Measurements from ENCODE around the gene AHRR. TPM values are rescaled to one million over a fixed set of nuclear protein-coding genes. Genes with fewer than 3 reads are reported as not detected.
A peak's percentile ranks its signal among the peaks of the same experiment; 100 is the strongest.

The AHRR gene
- total RNA-seq, 1 donor from 2014 or later = 10.5 TPM

DNA sequence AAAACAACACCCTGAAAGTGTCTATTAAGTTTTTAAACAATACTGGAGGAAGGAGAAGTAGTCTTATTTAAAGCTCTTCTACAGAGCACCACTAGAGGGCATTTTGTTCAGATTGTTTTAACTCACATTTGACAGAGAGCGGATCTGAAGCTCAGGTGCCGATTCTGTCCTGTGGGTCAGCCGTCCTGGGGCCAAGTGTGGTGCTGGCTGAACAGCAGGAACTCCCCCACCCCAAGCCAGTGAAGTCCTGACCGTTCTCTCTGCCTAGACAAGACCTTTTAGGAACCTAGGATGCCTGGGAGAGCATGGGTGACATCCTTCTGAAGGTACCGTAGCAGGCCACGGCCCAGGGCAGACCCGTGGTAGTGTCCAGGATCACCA is 125.4 kb downstream of the AHRR start:
- no peak overlapping the region for H3K27ac ChIP-seq (ENCODE audit: low read depth, low read length)
- peaks cover 44% of the 10 kb centered on the region for H4K20me1 ChIP-seq (ENCODE audit: insufficient read depth, low read length)
- peaks cover 33% of the 10 kb centered on the region for H3K36me3 ChIP-seq (ENCODE audit: insufficient read depth, low read length)
- no peak for DNase-seq (ENCODE audit: low read depth)
- Mint-ChIP-seq H3K27ac (ENCODE audit: unreplicated experiment) (no peak overlapping the region), H3K9me3 (ENCODE audit: unreplicated experiment) (no peaks in the 10 kb centered on the region), H3K36me3 (ENCODE audit: low read depth, unreplicated experiment) (peaks cover 24% of the 10 kb centered on the region), H3K27me3 (ENCODE audit: low read depth, unreplicated experiment) (no peaks in the 10 kb centered on the region), H3K4me1 (ENCODE audit: low read depth, unreplicated experiment) (peaks cover 6% of the 10 kb centered on the region), H3K4me3 (ENCODE audit: unreplicated experiment) (peak overlapping the region; percentile 46)
- no peak overlapping the region for H3K4me3 ChIP-seq (ENCODE audit: insufficient read depth, low read depth, low read length)
- H3K79me2 ChIP-seq (ENCODE audit: insufficient read depth, low read length) = peaks cover 68% of the 10 kb centered on the region
- H2AFZ ChIP-seq (ENCODE audit: low read depth, low read length) = no peak overlapping the region
- no peak for FAIRE-seq
- no peak for TF ChIP-seq EZH2 (IDR thresholded peaks at IDR 0.05; ENCODE audit: insufficient read depth, low read length)
- TF ChIP-seq, protein P1, sequence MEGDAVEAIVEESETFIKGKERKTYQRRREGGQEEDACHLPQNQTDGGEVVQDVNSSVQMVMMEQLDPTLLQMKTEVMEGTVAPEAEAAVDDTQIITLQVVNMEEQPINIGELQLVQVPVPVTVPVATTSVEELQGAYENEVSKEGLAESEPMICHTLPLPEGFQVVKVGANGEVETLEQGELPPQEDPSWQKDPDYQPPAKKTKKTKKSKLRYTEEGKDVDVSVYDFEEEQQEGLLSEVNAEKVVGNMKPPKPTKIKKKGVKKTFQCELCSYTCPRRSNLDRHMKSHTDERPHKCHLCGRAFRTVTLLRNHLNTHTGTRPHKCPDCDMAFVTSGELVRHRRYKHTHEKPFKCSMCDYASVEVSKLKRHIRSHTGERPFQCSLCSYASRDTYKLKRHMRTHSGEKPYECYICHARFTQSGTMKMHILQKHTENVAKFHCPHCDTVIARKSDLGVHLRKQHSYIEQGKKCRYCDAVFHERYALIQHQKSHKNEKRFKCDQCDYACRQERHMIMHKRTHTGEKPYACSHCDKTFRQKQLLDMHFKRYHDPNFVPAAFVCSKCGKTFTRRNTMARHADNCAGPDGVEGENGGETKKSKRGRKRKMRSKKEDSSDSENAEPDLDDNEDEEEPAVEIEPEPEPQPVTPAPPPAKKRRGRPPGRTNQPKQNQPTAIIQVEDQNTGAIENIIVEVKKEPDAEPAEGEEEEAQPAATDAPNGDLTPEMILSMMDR (IDR thresholded peaks at IDR 0.05; ENCODE audit: insufficient read depth, low read depth, low read length) = peak; percentile 69
- no peak overlapping the region for H3K9ac ChIP-seq (ENCODE audit: low read length)
- no peak overlapping the region for H3K4me2 ChIP-seq (ENCODE audit: low read length)
- no peaks in the 10 kb centered on the region for H3K27me3 ChIP-seq (ENCODE audit: insufficient read depth, low read length)
- H3K4me1 ChIP-seq (ENCODE audit: insufficient read depth, low read length) = peaks cover 15% of the 10 kb centered on the region
- H3K9me3 ChIP-seq (ENCODE audit: insufficient read depth, low read depth, low read length) = no peaks in the 10 kb centered on the region

DNA sequence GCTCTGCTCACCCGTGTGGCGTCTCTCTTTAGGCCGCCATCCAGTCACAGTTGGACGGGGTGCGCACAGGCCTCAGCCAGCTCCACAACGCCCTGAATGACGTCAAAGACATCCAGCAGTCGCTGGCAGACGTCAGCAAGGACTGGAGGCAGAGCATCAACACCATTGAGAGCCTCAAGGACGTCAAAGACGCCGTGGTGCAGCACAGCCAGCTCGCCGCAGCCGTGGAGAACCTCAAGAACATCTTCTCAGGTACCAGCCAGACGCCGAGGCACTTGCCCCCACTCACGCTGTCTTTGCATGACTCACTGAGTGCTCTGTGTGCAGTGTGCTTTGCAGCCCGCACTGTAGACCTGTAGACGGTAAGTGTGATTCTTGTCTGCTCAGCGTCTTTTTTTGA is 126.0 kb downstream of the AHRR start:
- H3K27ac Mint-ChIP-seq (ENCODE audit: unreplicated experiment) = no peak overlapping the region
- FAIRE-seq (no peak), DNase-seq (ENCODE audit: low read depth) (no peak)
- Histone ChIP-seq H4K20me1 (ENCODE audit: insufficient read depth, low read length) (peaks cover 44% of the 10 kb centered on the region), H3K27me3 (ENCODE audit: insufficient read depth, low read length) (no peaks in the 10 kb centered on the region), H3K9me3 (ENCODE audit: insufficient read depth, low read depth, low read length) (no peaks in the 10 kb centered on the region), H3K27ac (ENCODE audit: low read depth, low read length) (no peak overlapping the region), H3K4me3 (ENCODE audit: insufficient read depth, low read depth, low read length) (no peak overlapping the region), H3K36me3 (ENCODE audit: insufficient read depth, low read length) (peaks cover 33% of the 10 kb centered on the region), H3K4me2 (ENCODE audit: low read length) (no peak overlapping the region), H3K79me2 (ENCODE audit: insufficient read depth, low read length) (peaks cover 65% of the 10 kb centered on the region), H3K9ac (ENCODE audit: low read length) (no peak overlapping the region), H3K4me1 (ENCODE audit: insufficient read depth, low read length) (peaks cover 9% of the 10 kb centered on the region), H2AFZ (ENCODE audit: low read depth, low read length) (no peak overlapping the region)
- peaks cover 3% of the 10 kb centered on the region for H3K9me3 Mint-ChIP-seq (ENCODE audit: unreplicated experiment)
- TF ChIP-seq, protein P1 (IDR thresholded peaks at IDR 0.05; ENCODE audit: insufficient read depth, low read depth, low read length) = no peak
- no peak for TF ChIP-seq EZH2 (IDR thresholded peaks at IDR 0.05; ENCODE audit: insufficient read depth, low read length)
- no peaks in the 10 kb centered on the region for H3K27me3 Mint-ChIP-seq (ENCODE audit: low read depth, unreplicated experiment)
- H3K4me3 Mint-ChIP-seq (ENCODE audit: unreplicated experiment) = peak overlapping the region; percentile 28
- H3K36me3 Mint-ChIP-seq (ENCODE audit: low read depth, unreplicated experiment) = peaks cover 30% of the 10 kb centered on the region
- H3K4me1 Mint-ChIP-seq (ENCODE audit: low read depth, unreplicated experiment) = peaks cover 6% of the 10 kb centered on the region

DNA sequence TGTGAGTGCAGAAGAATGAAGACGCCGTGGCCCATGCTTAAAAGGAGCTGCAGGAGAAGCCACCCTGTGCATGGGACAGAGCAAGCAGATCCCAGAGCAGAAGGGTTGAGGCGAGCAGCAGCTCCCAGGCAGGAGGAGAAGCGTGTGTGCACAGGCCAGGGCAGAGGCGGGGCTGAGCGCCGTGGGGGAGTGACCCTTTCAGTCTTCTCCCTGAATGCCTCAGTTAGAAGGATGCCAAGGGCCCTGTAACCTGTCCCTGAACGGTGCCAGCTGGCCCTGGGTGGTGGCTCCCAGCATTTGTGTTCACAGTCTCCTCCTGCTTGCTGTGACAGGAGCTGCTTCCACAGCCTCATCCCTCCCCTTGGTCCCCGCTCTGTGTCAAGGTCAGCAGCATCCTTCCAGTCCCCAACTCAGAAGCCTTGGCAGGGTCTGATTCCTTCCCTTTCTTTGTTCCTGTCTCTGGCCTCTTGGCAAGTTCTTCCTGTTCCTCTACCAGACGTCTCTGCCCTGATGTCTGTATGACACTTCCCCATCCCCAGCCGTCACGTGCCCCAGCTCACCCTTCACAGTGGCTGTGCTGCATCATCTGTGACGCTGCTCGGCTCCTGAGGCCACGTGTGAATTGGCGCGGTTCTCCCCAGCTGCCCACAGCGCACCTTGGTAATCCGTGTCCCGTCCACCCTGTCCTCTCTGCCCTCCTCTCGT is 126.7 kb downstream of the AHRR start:
- FAIRE-seq (no peak), DNase-seq (ENCODE audit: low read depth) (no peak)
- Histone ChIP-seq H3K4me1 (ENCODE audit: insufficient read depth, low read length) (peaks cover 7% of the 10 kb centered on the region), H3K27me3 (ENCODE audit: insufficient read depth, low read length) (no peaks in the 10 kb centered on the region), H2AFZ (ENCODE audit: low read depth, low read length) (no peak overlapping the region), H4K20me1 (ENCODE audit: insufficient read depth, low read length) (peaks cover 44% of the 10 kb centered on the region), H3K4me2 (ENCODE audit: low read length) (no peak overlapping the region), H3K9ac (ENCODE audit: low read length) (no peak overlapping the region), H3K27ac (ENCODE audit: low read depth, low read length) (no peak overlapping the region), H3K36me3 (ENCODE audit: insufficient read depth, low read length) (peaks cover 33% of the 10 kb centered on the region), H3K79me2 (ENCODE audit: insufficient read depth, low read length) (peaks cover 67% of the 10 kb centered on the region), H3K9me3 (ENCODE audit: insufficient read depth, low read depth, low read length) (no peaks in the 10 kb centered on the region), H3K4me3 (ENCODE audit: insufficient read depth, low read depth, low read length) (no peak overlapping the region)
- Mint-ChIP-seq H3K27ac (ENCODE audit: unreplicated experiment) (no peak overlapping the region), H3K4me1 (ENCODE audit: low read depth, unreplicated experiment) (peaks cover 13% of the 10 kb centered on the region), H3K4me3 (ENCODE audit: unreplicated experiment) (no peak overlapping the region), H3K9me3 (ENCODE audit: unreplicated experiment) (peaks cover 3% of the 10 kb centered on the region), H3K27me3 (ENCODE audit: low read depth, unreplicated experiment) (no peaks in the 10 kb centered on the region), H3K36me3 (ENCODE audit: low read depth, unreplicated experiment) (peaks cover 35% of the 10 kb centered on the region)
- TF ChIP-seq, protein P1 (IDR thresholded peaks at IDR 0.05; ENCODE audit: insufficient read depth, low read depth, low read length) = no peak
- no peak for TF ChIP-seq EZH2 (IDR thresholded peaks at IDR 0.05; ENCODE audit: insufficient read depth, low read length)
